PC-9 (cell line): ENCODE measurements around the gene NOTCH3. TPM values are rescaled to one million over a fixed set of nuclear protein-coding genes. Genes with fewer than 3 reads are reported as not detected.
A peak's percentile ranks its signal among the peaks of the same experiment; 100 is the strongest.

ENCODE experiments used
- BruUV-seq: library from RNA; stranded (reverse); fragments of 400-500 nt; replicated peaks from 2 replicates; lab custom pipeline; 2021; lab: Mats Ljungman, UMichigan
- CTCF ChIA-PET: fragments of 300-600 bp; sonication (Branson Sonifier 250); formaldehyde crosslinking; loops from one replicate; lab custom pipeline; 2022; ENCODE audit warnings: antibody characterized with exemption; lab: Charles Lee
- POLR2A ChIA-PET: fragments of 300-600 bp; sonication (Branson Sonifier 250); formaldehyde crosslinking; loops from one replicate; lab custom pipeline; 2022; ENCODE audit warnings: antibody characterized with exemption; ENCODE audit not compliant: unreplicated experiment; lab: Charles Lee
- DNase-seq, 2 experiments: peaks; one replicate each; pipeline versions ENCODE4 v3.0.0 to v3.0.0-alpha.2; 2015 to 2022; ENCODE audit warnings: mixed read lengths in 1 of 2
- H2AFZ ChIP-seq: fragments of 200-600 bp; sonication (generic); 2 replicates; pipeline ENCODE4 v1.8.1; 2017; ENCODE audit warnings: antibody characterized with exemption
- H3F3A ChIP-seq: fragments of 200-600 bp; sonication (generic); 2 replicates; pipeline ENCODE4 v1.8.1; 2017; ENCODE audit warnings: antibody characterized with exemption, mild to moderate bottlenecking, low read depth; ENCODE audit not compliant: insufficient read depth
- H3K27ac ChIP-seq: fragments of 200-600 bp; sonication (generic); 2 replicates; pipeline ENCODE4 v1.6.1; 2016; ENCODE audit warnings: mixed run types
- H3K27me3 ChIP-seq: fragments of 200-600 bp; sonication (generic); 2 replicates; pipeline ENCODE4 v1.6.1; 2016; ENCODE audit warnings: low read depth, mixed run types; ENCODE audit not compliant: insufficient read depth
- H3K36me3 ChIP-seq: fragments of 200-600 bp; sonication (generic); 2 replicates; pipeline ENCODE4 v1.6.1; 2016; ENCODE audit warnings: low read depth, mixed run types
- H3K4me1 ChIP-seq: fragments of 200-600 bp; sonication (generic); replicated peaks from 2 replicates; pipeline ENCODE4 v1.6.1; 2016; ENCODE audit warnings: mixed run types; ENCODE audit not compliant: insufficient read depth
- H3K4me2 ChIP-seq: fragments of 200-600 bp; sonication (generic); 2 replicates; pipeline ENCODE4 v1.6.1; 2017; ENCODE audit warnings: mixed run types
- H3K4me3 ChIP-seq: fragments of 200-600 bp; sonication (generic); 2 replicates; pipeline ENCODE4 v1.6.1; 2016; ENCODE audit warnings: mixed run types
- H3K79me2 ChIP-seq: fragments of 200-600 bp; sonication (generic); 2 replicates; pipeline ENCODE4 v1.6.1; 2017; ENCODE audit warnings: low read depth, mixed run types
- H3K9me2 ChIP-seq: fragments of 200-600 bp; sonication (generic); 2 replicates; pipeline ENCODE4 v1.8.1; 2017; ENCODE audit warnings: mild to moderate bottlenecking; ENCODE audit not compliant: insufficient read depth
- H3K9me3 ChIP-seq: fragments of 200-600 bp; sonication (generic); 2 replicates; pipeline ENCODE4 v1.8.1; 2016; ENCODE audit warnings: low read depth; ENCODE audit not compliant: insufficient read depth
- H4K20me1 ChIP-seq: fragments of 200-600 bp; sonication (generic); 2 replicates; pipeline ENCODE4 v1.8.1; 2017; ENCODE audit not compliant: insufficient read depth
- EZH2 ChIP-seq: fragments of 200-600 bp; sonication (generic); IDR thresholded peaks from 2 replicates; pipeline ENCODE4 v1.8.0; 2017; ENCODE audit warnings: antibody characterized with exemption, low read depth
- intact Hi-C: fragments of 100-400 bp; cut with micrococcal nuclease; formaldehyde crosslinking; loops from one replicate; pipeline ENCODE4 v1.10.0; 2022; ENCODE audit not compliant: unreplicated experiment
- total RNA-seq: library from RNA; stranded (reverse); gene quantifications from 2 replicates; pipeline ENCODE4 v1.2.3, GENCODE V29; 2021
- TF ChIP-seq, protein P1 (sequence below): fragments of 200-600 bp; sonication (generic); conservative IDR thresholded peaks from 2 replicates; pipeline ENCODE4 v1.6.1; 2017; ENCODE audit warnings: mixed run types, antibody characterized with exemption, mild to moderate bottlenecking, moderate library complexity

Gene NOTCH3
- total RNA-seq, 1 experiment from 2014 or later, result 115 TPM

DNA sequence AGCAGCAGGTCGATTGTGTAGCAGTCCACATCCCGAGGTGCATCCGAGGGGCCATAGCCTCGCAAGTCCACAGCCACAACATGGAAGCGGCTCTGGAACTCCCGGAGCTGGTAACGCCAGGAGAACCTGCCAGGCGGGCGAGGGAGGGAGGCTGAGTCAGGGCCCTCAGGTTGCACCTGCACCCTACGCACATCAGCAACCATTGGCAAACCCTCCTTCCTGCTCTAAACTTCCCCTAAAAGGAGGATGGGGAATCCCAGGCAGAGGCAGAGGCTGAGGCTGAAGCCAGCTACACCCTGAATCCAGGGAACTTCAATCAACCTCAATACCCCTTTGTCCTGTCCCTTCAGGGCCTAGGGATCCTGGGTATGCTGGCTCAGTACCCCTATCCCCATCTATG is 30.5 kb upstream of the NOTCH3 start:
- H3K36me3 ChIP-seq, result peaks cover 24% of the 10 kb centered on the region
- H3K9me3 ChIP-seq, result no peaks in the 10 kb centered on the region
- ChIA-PET CTCF (interaction anchor here (0.9 to 1.8 kb wide), 3 partner anchors 15 to 36 kb away, joined by 4 to 10 read pairs (median 4); no protein-coding TSS in a partner anchor), POLR2A (interaction anchor here (0.6 kb wide), 1 partner anchor 188 kb away, joined by 5 read pairs; the partner anchor contains the start of gene AKAP8L)
- DNase-seq, result peak; percentile 34 to 71
- H3K4me2 ChIP-seq, result peak overlapping the region; percentile 81
- no TSS peak for BruUV-seq
- intact Hi-C loops, result no loop called here
- H3K9me2 ChIP-seq, result no peaks in the 10 kb centered on the region
- H3K4me1 ChIP-seq, result peaks cover 34% of the 10 kb centered on the region
- H3K79me2 ChIP-seq, result peaks cover 12% of the 10 kb centered on the region
- TF ChIP-seq, protein P1, sequence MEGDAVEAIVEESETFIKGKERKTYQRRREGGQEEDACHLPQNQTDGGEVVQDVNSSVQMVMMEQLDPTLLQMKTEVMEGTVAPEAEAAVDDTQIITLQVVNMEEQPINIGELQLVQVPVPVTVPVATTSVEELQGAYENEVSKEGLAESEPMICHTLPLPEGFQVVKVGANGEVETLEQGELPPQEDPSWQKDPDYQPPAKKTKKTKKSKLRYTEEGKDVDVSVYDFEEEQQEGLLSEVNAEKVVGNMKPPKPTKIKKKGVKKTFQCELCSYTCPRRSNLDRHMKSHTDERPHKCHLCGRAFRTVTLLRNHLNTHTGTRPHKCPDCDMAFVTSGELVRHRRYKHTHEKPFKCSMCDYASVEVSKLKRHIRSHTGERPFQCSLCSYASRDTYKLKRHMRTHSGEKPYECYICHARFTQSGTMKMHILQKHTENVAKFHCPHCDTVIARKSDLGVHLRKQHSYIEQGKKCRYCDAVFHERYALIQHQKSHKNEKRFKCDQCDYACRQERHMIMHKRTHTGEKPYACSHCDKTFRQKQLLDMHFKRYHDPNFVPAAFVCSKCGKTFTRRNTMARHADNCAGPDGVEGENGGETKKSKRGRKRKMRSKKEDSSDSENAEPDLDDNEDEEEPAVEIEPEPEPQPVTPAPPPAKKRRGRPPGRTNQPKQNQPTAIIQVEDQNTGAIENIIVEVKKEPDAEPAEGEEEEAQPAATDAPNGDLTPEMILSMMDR, result no peak
- TF ChIP-seq EZH2, result no peak
- H2AFZ ChIP-seq, result peak overlapping the region; percentile 77; the same call in 1 of the 2 replicates
- H3K27me3 ChIP-seq, result no peaks in the 10 kb centered on the region
- peak overlapping the region; percentile 85 for H3K4me3 ChIP-seq
- peaks cover 60% of the 10 kb centered on the region for H3F3A ChIP-seq
- peaks cover 3% of the 10 kb centered on the region; the same call in 1 of the 2 replicates for H4K20me1 ChIP-seq
- H3K27ac ChIP-seq, result peak overlapping the region; percentile 73

DNA sequence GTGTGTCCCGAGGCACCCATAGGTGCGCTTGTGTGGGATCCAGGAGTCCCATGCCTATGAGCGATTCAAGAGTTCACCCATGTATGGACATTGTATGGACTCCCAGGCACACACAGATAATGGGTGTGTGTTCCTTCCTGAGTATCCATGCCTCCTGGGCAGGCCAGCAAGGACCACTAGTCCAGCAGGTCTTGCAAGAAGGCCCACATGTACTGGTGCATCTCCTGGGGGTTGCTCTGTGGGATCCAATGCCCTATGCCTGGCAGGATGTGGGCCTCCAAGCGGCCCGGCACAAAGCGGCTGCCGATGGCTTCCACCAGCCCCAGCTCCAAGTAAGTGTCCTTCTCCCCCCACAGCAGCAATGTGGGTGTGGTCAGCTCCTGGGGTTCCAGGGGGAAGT is 26.5 kb upstream of the NOTCH3 start:
- ChIA-PET CTCF (interaction anchor here (0.6 kb wide), 1 partner anchor 11 kb away, joined by 12 read pairs; no protein-coding TSS in a partner anchor), POLR2A (interaction anchor here (0.6 kb wide), 1 partner anchor 152 kb away, joined by 3 read pairs; no protein-coding TSS in a partner anchor)
- Histone ChIP-seq H3K4me1 (peaks cover 7% of the 10 kb centered on the region), H3K4me2 (no peak overlapping the region), H3K27me3 (no peaks in the 10 kb centered on the region), H3K27ac (no peak overlapping the region), H3K4me3 (no peak overlapping the region), H3K9me2 (no peaks in the 10 kb centered on the region), H3F3A (peaks cover 40% of the 10 kb centered on the region), H3K36me3 (peaks cover 19% of the 10 kb centered on the region; the same call in 1 of the 2 replicates), H2AFZ (no peak overlapping the region), H4K20me1 (peaks cover 3% of the 10 kb centered on the region; the same call in 1 of the 2 replicates), H3K79me2 (peaks cover 12% of the 10 kb centered on the region), H3K9me3 (no peaks in the 10 kb centered on the region)
- intact Hi-C loops, result no loop called here
- no peak for TF ChIP-seq EZH2
- TF ChIP-seq, protein P1, result no peak
- no peak for DNase-seq
- no TSS peak for BruUV-seq

DNA sequence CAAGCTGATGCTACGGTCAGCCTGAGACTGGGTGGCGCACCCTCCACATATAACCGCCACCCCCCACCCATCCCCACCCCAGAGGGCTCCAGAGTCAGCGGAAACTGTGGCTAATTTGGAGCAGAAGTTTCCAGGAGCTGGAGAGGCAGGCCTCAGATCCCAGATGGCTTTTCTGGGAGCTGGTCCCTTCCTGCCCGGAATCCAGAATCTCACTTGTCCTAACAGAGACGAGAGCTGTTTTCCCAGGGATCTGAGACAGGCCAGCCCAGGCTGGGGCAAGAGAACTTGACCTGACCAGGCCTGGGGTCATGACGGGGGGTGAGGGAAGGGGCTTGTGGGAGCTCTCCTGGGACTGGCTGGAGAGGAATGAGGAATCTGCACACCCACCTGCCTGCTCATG is 25.0 kb upstream of the NOTCH3 start:
- H3K4me3 ChIP-seq, result no peak overlapping the region
- no peak for TF ChIP-seq EZH2
- TF ChIP-seq, protein P1, result no peak
- peaks cover 35% of the 10 kb centered on the region for H3F3A ChIP-seq
- H3K9me2 ChIP-seq, result no peaks in the 10 kb centered on the region
- no peak overlapping the region for H3K27ac ChIP-seq
- H3K4me2 ChIP-seq, result no peak overlapping the region
- no peak for DNase-seq
- peaks cover 4% of the 10 kb centered on the region for H3K79me2 ChIP-seq
- H4K20me1 ChIP-seq, result no peaks in the 10 kb centered on the region; the same call in 1 of the 2 replicates
- no peaks in the 10 kb centered on the region for H3K27me3 ChIP-seq
- H3K9me3 ChIP-seq, result no peaks in the 10 kb centered on the region
- ChIA-PET CTCF (interaction anchor here (0.6 to 0.7 kb wide), 2 partner anchors 11 to 24 kb away, joined by 4 to 7 read pairs; no protein-coding TSS in a partner anchor), POLR2A (interaction anchor here (0.6 kb wide), 1 partner anchor 1245 kb away, joined by 4 read pairs; no protein-coding TSS in a partner anchor)
- intact Hi-C loops, result no loop called here
- H3K36me3 ChIP-seq, result peaks cover 17% of the 10 kb centered on the region; the same call in 1 of the 2 replicates
- peaks cover 4% of the 10 kb centered on the region for H3K4me1 ChIP-seq
- BruUV-seq, result no TSS peak
- no peak overlapping the region for H2AFZ ChIP-seq
